DMS 273 (cell line): Measurements from ENCODE around the gene PRSS35.
A peak's percentile ranks its signal among the peaks of the same experiment; 100 is the strongest.
"Not testable (repeated sequence)": the region's sequence is repeated elsewhere in the genome, so short reads cannot be mapped to it uniquely, and the experiment has no call there.

Source experiments
- DNase-seq: peaks from one replicate; lab custom pipeline; 2025; ENCODE audit not compliant: unreplicated experiment; lab: John Stamatoyannopoulos, UW

The PRSS35 gene

GRCh38 chr6:83514866-83515466 is 2.6 kb downstream of the PRSS35 start:
- peak; percentile 76 for DNase-seq

GRCh38 chr6:83517500-83517899 is 5.2 kb downstream of the PRSS35 start:
- DNase-seq, result no peak

- peak; percentile 39 for DNase-seq
These were observed 6.6 kb downstream of the PRSS35 start for GRCh38 chr6:83518816-83519480.

GRCh38 chr6:83536034-83536646 is 23.8 kb downstream of the PRSS35 start:
- DNase-seq, result peak; percentile 81

GRCh38 chr6:83536647-83537589 is 24.6 kb downstream of the PRSS35 start:
- DNase-seq, result no peak

GRCh38 chr6:83539678-83540077 is 27.3 kb downstream of the PRSS35 start:
- no peak for DNase-seq

GRCh38 chr6:83546636-83547035 is 34.3 kb downstream of the PRSS35 start:
- DNase-seq, result no peak

- not testable (repeated sequence) for DNase-seq
These were observed 38.1 kb downstream of the PRSS35 start for GRCh38 chr6:83550482-83550881.

GRCh38 chr6:83551748-83552147 is 39.4 kb downstream of the PRSS35 start:
- DNase-seq, result not testable (repeated sequence)

GRCh38 chr6:83556871-83557270 is 44.5 kb downstream of the PRSS35 start:
- DNase-seq, result no peak

GRCh38 chr6:83558975-83559374 is 46.6 kb downstream of the PRSS35 start:
- DNase-seq, result no peak

GRCh38 chr6:83571663-83572185 is 59.4 kb downstream of the PRSS35 start:
- not testable (repeated sequence) for DNase-seq

- DNase-seq, result no peak
These were observed 62.4 kb downstream of the PRSS35 start for GRCh38 chr6:83574783-83575182.
